IPS DF 4.7 (cell line): Measurements from ENCODE around the gene OVOL3.

ENCODE experiments used
- DNase-seq: peaks from one replicate; pipeline ENCODE4 v3.0.0-alpha.2; 2013; ENCODE audit warnings: low spot score; ENCODE audit errors: extremely low read depth

Gene OVOL3

DNA sequence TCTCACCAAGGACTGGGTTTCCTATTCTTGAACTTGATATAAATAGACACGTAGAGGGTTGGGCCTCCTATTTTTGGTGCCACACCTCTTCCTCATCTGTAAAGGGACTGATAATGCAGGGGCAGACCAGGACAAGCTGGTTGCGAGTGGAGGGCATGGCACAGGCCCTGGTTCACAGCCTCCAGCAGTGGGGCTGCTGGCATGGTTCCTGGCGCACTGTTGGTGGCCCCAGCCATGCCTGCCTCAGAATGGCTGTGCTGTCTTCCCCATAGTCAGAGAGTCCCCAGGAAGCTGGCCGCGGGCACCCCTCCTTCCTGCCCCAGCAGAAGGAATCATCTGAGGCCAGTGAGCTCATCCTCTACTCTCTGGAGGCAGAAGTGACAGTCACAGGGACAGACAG is 10.5 kb upstream of the OVOL3 start:
- no peak for DNase-seq

DNA sequence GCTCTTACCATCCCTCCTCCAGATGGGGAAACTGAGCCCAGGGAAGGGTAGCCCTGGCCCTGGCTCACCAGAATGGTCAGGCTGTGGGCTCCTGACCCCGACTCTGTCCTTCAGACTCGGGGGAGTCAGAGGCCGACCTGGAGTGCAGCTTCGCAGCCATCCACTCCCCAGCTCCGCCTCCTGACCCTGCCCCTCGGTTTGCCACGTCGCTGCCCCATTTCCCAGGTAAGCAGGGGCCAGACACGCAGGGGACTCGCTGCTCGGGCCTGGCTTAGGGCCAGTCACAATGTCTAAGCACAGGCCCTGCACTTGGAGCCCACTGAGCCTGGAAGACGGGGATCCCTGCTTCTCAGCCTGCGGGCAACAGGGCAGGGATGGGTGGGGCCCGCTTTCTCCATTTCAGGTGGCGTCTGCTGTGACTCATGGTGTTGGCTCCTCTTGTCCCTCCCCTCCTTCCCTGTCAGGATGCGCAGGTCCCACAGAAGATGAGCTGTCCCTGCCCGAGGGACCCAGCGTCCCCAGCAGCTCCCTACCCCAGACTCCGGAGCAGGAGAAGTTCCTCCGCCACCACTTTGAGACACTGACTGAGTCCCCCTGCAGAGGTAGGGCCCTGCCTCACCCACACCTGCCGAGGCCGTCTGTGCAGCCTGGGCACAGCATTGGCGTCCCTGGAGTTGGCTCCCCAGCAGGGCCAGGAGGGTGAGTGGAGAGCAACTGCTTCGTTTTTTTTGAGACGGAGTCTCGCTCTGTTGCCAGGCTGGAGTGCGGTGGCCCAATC is 9.2 kb upstream of the OVOL3 start:
- no peak for DNase-seq

DNA sequence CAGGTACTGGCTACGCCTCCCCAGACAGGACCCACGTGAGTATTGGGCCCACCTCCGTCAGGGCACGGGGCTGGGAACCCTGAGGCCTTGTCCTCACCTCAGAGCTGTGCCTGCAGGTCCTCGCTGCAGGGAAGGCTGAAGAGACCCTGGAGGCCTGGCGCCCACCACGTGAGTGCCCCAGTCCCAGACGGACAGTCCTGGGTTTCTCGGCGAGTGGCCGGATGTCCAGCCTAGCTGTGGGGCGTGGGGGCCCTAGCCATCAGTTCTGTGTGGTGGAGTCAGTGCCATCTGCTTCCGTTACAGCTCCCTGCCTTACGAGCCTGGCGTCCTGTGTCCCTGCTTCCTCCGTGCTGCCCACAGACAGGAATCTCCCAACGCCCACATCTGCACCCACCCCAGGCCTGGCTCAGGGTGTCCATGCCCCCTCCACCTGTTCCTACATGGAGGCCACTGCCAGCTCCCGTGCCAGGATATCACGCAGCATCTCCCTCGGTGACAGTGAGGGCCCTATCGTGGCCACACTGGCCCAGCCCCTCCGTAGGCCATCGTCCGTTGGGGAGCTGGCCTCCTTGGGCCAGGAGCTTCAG is 7.8 kb upstream of the OVOL3 start:
- DNase-seq: no peak

DNA sequence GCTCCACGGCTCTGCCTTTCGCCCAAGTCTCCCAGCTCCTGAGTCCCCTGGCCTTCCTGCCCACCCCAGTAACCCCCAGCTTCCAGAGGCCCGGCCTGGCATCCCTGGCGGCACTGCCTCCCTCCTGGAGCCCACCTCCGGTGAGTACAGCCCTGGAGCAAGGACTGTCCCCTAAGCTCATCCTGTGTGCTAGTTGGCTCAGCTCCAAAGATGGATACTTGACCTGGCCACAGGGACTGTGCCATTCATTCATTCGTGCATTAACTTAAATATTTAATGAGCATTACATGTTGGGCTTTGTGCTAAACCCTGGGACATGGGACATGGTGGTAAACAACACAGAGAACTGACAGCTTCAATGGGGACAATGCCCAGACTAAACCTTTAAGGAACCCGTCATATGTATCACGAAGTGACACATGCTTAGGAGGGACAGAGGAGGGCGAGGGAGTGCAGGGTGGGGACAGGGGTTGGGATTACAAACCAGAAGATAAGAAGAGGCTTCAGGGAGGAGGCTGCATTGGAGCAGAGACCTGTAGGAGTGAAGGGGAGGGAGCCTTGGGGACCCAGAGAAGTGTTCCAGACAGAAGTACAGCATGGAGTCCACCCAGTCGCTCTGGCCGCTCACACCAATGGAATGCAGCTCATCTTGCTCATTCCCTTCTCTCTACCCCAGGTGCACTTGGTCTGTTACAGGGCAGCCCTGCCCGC is 6.9 kb upstream of the OVOL3 start:
- no peak for DNase-seq

DNA sequence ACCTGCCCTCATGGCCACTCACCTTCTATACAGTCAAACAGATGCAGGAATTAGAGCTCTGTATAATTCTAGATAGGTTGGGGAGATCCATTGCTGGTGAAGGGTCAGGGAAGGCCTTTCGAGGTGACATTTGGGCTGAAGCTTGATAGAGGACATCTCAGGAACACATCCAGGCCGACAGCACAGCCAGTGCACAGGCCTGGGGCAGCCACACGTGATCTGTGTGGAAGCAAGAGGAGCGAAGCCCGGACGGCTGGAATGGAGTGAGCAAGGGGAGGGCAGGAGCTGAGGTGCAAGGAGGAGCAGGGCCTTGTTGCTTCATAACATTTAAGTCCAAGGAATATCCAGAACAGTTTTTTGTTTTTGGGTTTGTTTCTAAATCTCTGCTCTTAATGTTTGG is 4.5 kb upstream of the OVOL3 start:
- no peak for DNase-seq

DNA sequence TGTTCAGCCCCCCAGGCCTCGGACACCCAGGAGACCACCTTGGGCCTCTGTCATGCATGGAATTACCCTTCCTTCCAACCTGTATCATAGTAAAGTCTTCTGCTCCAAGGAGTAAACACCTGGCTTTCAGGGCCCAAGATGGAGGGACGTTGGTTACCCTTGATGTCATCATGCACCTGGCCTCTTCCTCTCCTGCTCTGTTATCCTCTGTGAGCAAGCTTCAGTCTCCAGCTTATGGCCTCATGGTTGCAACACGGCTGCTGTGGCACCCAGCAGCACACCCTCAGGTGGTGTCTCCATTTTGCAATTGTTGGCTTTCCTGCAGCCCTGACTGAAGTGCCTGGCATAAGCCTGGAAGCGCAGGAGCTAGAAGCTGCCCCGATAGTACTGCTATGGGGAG is 4.0 kb upstream of the OVOL3 start:
- DNase-seq: no peak

DNA sequence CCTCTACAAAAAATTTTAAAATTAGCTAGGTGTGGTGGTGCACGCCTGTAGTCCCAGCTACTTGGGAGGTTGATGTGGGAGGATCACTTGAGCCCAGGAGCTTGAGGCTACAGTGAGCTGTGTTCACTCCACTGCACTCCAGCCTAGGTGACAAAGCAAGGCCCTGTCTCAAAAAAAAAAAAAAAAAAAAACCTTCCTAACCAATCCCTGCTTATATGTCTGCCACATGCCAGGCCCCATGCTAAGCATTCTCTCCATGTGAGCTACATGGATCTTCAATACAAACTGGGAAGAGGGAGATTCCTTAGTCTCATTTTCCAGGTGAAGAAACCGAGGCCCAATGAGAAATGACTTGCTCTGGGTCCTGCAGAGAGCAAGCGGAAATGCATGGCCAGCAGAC is 2.3 kb upstream of the OVOL3 start:
- DNase-seq: no peak

DNA sequence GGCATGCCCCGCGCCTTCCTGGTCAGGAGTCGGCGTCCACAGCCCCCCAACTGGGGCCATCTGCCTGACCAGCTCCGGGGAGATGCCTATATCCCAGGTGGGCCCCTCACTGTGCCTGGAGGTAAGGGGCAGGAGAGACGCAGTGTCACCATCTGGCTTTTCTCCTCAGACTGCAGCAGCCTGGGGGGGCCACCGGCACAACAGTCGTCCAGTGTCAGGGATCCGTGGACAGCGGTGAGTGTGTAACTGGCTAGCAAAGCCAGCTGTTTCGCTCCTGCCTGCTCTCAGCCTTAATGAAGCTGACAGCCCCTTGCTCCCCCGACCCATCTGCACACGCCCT is 227 bp downstream of the OVOL3 start:
- DNase-seq: no peak

DNA sequence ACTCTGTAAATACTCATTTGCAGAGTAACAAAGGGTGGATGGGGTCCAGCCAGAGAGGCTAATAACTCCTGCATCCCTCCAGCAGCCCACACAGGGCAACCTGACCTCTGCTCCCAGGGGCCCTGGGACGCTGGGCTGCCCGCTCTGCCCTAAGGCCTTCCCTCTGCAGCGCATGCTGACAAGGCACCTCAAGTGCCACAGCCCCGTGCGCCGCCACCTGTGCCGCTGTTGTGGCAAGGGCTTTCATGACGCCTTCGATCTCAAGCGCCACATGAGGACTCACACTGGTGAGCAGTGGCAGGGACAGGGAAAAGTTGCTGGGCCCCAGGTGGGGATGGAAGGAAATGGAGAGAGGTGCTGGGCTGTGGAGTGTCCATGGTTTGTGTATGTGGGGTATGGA is 1.7 kb downstream of the OVOL3 start:
- DNase-seq: no peak

DNA sequence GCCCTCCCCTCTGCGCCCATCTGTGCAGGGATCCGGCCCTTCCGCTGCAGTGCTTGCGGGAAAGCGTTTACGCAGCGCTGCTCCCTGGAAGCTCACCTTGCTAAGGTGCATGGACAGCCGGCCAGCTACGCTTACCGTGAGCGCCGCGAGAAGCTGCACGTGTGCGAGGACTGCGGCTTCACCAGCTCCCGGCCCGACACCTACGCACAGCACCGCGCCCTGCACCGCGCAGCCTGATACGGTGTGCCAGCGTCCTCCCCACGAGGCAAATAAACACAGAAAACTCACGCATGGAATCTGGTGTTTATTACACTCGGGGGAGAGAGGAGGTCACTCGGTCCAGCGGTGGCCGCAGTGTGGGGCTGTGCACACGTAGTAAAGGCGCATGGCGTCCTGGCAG is 2.5 kb downstream of the OVOL3 start:
- DNase-seq: no peak

DNA sequence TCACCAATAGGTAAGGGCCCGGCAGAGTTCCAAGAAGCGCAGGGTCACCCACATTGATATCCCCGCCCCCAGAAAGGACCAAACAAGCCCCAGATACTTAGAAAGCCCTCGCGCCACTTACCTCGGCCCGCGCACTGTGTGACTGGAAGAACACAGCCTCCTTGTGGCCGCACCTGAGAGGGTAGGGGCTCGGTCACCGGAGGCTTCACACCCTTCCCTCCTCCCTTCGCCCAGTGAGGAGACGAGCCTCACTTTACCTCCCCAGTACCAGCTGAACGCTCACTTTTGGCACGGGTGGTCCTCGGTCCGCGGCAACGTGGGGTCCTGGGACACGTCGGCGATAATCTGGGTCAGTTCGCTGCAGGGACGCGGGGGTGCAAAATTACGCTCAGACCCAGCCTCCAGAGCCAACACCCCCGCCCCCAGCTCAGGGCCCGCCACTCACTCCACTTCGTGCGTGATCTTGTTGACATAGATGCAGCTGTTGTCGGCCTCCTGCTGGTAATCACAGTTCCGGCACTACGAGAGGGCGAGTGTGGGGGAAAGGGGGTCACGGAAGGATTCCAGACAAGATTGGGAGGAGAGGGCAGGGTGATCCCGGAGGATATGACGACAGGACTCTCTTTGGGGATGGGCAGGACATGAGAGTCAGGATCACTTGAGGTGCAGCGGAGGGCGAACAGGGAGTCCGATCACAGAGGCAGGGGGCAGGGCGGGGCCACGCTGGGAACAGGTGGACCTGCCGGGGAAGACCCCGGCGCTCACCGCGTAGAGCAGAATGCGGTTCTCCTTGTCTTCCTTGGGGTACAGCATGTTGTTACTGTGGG is 3.2 kb downstream of the OVOL3 start:
- no peak for DNase-seq

DNA sequence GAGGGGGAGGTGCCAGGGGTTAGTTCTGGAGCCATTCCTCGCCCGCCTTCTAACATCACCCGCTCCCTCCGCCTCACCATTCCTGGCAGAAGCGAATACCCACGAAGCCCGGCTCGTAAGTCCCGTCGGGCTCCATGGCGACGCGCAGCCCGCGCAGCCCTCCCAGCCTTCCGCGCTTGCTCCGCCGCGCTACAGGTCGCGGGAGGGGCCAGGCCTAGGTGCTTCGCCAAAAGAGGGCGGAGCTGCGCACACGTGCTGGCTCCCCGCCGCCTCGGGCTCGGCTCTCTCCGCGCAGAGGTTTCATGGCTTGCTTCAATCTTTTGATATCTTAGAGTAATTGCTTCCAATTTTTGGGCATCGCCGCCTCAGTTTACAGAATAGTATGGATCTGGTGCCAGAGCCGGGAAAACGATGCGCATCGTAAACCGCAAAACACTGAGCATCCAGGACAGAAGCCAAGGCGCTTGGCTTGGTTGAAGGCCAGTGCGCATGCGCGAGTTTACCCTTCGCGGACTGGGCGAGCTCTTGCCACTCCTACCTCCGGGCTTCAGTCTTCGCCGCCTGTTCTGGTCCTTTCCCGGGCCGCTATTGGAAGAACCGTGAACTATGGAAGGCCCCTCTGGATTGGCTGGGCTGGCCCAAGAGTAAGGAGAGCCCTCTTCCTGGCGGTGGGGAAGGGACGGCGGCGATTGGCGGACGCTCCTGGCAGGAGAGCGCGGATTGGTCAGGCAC is 3.9 kb downstream of the OVOL3 start, which contains the start of gene POLR2I:
TSS of gene POLR2I (minus strand) at position 155 of the 732 bp plus-strand sequence. CDS start at position 136, 19 bp downstream.
- peak; percentile 97 for DNase-seq

DNA sequence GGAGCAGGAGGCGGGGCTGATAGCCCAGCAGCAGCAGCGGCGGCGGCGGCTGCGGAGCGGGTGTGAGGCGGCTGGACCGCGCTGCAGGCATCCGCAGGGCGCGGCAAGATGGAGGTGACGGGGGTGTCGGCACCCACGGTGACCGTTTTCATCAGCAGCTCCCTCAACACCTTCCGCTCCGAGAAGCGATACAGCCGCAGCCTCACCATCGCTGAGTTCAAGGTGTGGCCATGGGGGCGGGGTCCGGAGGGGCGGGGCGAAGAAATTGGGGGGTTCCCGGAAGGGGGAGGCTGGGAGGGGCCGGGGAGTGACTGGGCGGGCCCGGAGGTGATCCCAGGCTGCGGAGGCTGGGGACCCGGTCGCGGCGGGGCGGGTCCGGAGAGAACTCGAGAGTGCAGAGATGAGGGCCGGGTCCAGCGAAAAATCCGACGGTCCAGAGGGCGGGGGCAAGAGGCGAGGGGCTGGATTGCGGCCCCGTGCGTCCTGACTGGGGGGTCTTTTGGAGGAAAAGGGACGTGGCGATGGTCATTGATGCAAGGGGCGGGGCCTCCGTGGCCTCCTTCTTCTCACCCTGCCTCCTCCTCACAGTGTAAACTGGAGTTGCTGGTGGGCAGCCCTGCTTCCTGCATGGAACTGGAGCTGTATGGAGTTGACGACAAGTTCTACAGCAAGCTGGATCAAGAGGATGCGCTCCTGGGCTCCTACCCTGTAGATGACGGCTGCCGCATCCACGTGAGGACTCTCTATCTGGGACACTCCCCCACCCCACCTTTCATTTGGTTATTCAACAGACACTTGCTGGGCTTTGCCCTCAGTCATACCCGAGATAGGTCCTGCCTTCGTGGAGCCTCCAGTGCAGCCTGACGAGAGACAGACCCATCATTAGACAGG is 4.8 kb downstream of the OVOL3 start, which contains the start of gene TBCB:
TSS of gene TBCB (plus strand) at position 16 of the 891 bp plus-strand sequence. CDS start at position 109, 93 bp downstream.
- no peak for DNase-seq

DNA sequence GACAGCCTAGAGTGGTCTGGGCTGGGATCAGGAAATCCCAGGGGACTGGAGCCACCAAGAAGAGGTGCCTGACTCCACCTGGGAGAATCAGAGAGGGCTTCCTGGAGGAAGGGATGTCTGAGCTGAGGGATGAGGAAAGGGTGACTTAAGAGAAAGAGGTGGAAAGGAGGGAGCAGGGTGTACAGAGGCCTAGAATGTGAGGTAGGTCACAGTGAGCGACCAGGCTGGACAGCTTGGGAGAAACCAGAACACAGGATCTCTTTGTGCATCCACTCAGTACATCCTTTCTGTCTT is 5.3 kb downstream of the OVOL3 start:
- DNase-seq: no peak

DNA sequence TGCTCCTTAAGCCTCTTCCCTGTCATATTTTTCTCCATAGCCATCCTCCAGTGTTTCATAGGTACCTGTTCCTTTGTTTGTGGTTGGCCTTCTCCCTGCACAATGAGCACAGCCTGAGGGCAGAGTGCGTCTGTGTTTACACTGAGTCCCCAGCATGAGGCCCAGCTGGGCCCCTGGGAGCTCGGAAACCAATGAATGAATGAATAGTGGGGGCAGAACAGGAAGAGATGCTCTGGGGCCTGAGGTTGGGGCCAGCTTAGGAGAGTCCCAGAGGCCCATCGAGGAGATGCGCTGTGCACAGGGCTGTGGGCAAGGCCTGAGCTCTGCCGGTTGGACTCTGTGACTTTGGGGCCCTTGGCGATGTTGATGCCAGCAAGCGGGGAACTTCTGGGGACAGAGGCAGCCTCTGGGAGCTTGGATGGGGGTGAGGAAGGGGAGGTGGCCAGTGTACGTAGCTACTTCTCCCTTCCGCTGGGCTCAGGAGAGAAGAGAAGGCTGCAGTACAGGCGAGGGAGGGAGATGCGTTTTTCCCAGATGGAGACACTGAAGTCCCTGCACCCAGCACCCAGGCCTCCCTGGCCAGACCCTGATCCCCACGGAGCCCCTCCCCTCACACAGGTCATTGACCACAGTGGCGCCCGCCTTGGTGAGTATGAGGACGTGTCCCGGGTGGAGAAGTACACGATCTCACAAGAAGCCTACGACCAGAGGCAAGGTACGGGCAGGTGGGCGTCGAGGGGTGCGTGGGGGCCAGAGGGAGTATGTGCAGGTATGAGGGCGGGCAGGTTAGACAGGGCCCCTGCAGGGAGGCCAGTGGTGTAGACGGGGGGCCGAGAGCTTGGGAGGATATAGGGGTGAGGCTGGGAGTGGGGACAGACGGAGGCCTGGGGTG is 9.4 kb downstream of the OVOL3 start:
- DNase-seq: no peak

DNA sequence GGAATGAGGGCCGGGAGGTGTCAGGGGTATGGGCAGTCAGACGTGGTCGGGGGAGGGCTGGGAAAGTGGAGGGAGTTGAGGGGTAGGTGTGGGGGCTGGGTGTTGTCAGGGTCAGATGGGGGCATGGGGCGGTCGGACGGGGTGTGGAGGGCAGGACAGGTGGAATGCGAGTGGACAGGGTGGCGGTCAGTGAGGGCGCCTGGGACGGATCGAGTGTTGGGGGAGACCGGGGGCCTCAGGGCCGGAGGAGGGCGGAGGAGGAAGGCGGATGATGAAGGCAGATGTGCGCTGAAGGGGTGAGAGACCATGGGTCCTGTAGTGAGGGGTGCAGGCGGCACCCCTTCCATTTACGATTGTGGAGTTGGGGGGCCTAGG is 10.0 kb downstream of the OVOL3 start:
- DNase-seq: no peak

DNA sequence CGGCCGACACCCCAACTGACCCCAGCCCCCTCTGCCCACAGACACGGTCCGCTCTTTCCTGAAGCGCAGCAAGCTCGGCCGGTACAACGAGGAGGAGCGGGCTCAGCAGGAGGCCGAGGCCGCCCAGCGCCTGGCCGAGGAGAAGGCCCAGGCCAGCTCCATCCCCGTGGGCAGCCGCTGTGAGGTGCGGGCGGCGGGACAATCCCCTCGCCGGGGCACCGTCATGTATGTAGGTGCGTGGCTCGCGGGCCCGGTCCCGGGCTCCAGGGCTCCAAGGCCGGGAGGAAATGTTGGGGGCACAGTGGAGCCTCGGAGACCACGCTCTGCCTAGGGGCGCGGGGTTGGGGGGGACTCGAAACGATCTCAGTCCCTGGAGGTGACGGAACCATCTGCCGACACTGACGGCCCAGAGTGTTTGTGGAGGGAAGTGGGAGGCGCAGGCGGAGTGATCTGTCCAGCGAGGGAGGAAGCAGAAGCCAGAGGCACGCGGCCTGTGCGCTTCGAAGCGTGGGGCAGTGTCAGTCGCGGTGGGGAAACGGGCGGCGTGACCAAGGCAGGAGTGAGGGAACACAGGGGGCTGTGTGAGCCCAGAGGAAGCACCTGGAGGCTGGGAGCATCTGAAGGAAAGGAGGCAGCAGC is 10.7 kb downstream of the OVOL3 start:
- DNase-seq: no peak

DNA sequence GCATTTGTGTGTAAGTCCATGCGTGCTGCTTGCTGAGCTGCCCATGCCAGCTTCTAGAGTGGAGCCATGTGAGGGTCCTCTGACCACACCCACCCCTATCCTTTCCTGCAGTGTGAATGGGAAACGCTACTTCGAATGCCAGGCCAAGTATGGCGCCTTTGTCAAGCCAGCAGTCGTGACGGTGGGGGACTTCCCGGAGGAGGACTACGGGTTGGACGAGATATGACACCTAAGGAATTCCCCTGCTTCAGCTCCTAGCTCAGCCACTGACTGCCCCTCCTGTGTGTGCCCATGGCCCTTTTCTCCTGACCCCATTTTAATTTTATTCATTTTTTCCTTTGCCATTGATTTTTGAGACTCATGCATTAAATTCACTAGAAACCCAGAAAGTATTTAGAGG is 14.6 kb downstream of the OVOL3 start:
- DNase-seq: no peak

DNA sequence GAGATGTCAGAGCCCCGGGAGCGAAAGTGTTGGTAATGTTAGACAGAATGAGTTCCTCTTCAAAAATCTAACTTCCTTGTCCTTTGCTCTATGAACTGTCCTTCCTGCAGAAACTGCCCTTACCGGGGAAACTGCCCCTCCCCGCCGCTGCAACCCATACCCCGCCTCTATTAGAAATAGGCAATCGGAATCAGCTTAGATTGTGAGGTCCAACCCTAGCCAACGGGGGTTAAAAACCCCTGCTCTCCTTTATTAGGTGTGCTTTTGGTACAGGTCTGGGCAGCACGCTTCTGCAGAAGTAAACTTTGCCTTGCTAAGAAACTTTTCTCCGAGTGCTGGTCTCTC is 17.4 kb downstream of the OVOL3 start:
- DNase-seq: no peak
